Smooth muscle cell of the coronary artery (primary cell): ENCODE results near the gene PLEKHG3. TPM values are rescaled to one million over a fixed set of nuclear protein-coding genes. Genes with fewer than 3 reads are reported as not detected.

ENCODE experiments used
- total RNA-seq: library from RNA; depleted of rRNA; stranded (reverse); fragments of >200 nt; gene quantifications from 2 replicates; pipeline ENCODE4 v1.2.3, GENCODE V29; 2014; ENCODE audit warnings: low replicate concordance

PLEKHG3 gene
- 6.2 and 6.3 TPM in 2 replicates for total RNA-seq

DNA sequence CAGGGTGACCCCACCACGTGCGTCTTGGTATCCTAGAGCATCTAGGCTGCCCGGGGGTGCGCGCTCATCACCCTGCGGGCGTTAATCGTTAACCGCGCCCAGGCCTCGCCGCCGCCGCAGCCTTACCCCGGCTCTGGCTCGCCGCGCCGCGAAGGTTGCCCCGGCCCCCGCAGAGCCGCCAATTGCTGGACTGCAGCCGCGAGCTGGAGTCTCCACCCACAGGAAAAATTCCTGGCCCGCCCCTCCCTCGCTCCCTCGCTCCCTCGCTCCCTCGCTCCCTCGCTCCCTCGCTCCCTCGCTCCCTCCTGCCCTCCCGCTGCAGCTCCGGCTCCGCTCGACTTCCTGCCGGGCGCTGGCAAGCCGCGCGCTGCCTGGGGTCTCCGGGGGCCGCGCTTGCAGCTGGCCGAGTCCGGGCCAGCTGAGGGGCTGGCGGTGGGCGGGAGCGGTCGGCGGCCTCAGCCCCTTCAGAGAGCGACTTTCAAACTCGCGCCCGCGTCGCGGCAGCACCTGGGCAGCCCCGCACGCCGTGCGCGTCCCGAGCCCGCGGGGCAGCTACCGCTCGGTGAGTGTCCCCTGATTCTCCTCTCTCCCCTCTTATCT is at the start of gene PLEKHG3:
PLEKHG3 (plus strand) TSS at position 282 of the 600 bp plus-strand sequence. CDS start 23,208 bp downstream, outside the sequence.

Other genes with a start within 250 kb of the PLEKHG3 start
- gene AKAP5, start 238.9 kb upstream of the PLEKHG3 start, total RNA-seq: 0.12 and 1.2 TPM in 2 replicates
- gene ZBTB25, start 200.6 kb upstream of the PLEKHG3 start, total RNA-seq: 2.9 and 3.5 TPM in 2 replicates
- 23.3 and 28.3 TPM in 2 replicates for gene ZBTB1, start 199.7 kb upstream of the PLEKHG3 start, total RNA-seq
- 2.9 and 5.4 TPM in 2 replicates for gene HSPA2, start 163.7 kb upstream of the PLEKHG3 start, total RNA-seq
- 0.53 and 0.82 TPM in 2 replicates for gene PPP1R36, start 154.5 kb upstream of the PLEKHG3 start, total RNA-seq
- 0.15 TPM in 1 of 2 replicates, not detected in the other for gene SPTB, start 175.5 kb downstream of the PLEKHG3 start, total RNA-seq
- gene CHURC1, start 210.0 kb downstream of the PLEKHG3 start, total RNA-seq: 35.0 and 37.1 TPM in 2 replicates
- gene GPX2, start 238.3 kb downstream of the PLEKHG3 start, total RNA-seq: not detected in 2 replicates